Spinal cord (tissue), 10 donors: Measurements from ENCODE around the gene STK10. TPM values are rescaled to one million over a fixed set of nuclear protein-coding genes. Genes with fewer than 3 reads are reported as not detected.

Experiments
- DNase-seq, 6 donors: peaks; one replicate each; pipeline versions ENCODE4 v3.0.0 to v3.0.0-alpha.2; 2013 to 2015; ENCODE audit warnings: low spot score in 6 of 6, low read depth in 4 of 6
- H3K27ac ChIP-seq: one replicate; pipeline ENCODE4 v1.5.1; 2013; ENCODE audit warnings: low read depth, low read length, control low read depth
- H3K27me3 ChIP-seq: one replicate; pipeline ENCODE4 v1.6.1; 2013; ENCODE audit warnings: low read length; ENCODE audit not compliant: control insufficient read depth, insufficient read depth
- H3K36me3 ChIP-seq: one replicate; pipeline ENCODE4 v1.6.1; 2013; ENCODE audit warnings: low read length; ENCODE audit not compliant: control insufficient read depth, insufficient read depth
- H3K4me1 ChIP-seq: one replicate; pipeline ENCODE4 v1.6.1; 2013; ENCODE audit warnings: low read length; ENCODE audit not compliant: control insufficient read depth, insufficient read depth
- H3K4me3 ChIP-seq: one replicate; pipeline ENCODE4 v1.5.1; 2013; ENCODE audit warnings: low read depth, low read length, control low read depth
- H3K9me3 ChIP-seq: one replicate; pipeline ENCODE4 v1.6.1; 2013; ENCODE audit warnings: low read length; ENCODE audit not compliant: control insufficient read depth, insufficient read depth
- WGBS: methylation state at CpG from one replicate; pipeline ENCODE4 v1.1.5; 2013; ENCODE audit warnings: missing lambda C conversion rate; ENCODE audit not compliant: insufficient coverage; 5-methylcytosine and 5-hydroxymethylcytosine counted together
- polyA plus RNA-seq, 2 donors: library from polyadenylated mRNA; unstranded; fragments of 120-200 nt; gene quantifications; one replicate each; pipeline ENCODE4 v1.2.1, GENCODE V29; 2013; ENCODE audit not compliant: insufficient read length in 2 of 2
- total RNA-seq, 2 donors: library from RNA; depleted of rRNA in 1 of 2; stranded (reverse); fragments of 120-200 nt in 1 of 2; fragments of >200 nt in 1 of 2; gene quantifications; one replicate each; pipeline versions ENCODE4 v1.2.3 to v1.2.4, GENCODE V29; 2013 to 2014
- donor health status: healthy.

The STK10 gene
- total and polyA plus RNA-seq, 4 donors = 14.7 to 25.8 (median 16.5) TPM

DNA sequence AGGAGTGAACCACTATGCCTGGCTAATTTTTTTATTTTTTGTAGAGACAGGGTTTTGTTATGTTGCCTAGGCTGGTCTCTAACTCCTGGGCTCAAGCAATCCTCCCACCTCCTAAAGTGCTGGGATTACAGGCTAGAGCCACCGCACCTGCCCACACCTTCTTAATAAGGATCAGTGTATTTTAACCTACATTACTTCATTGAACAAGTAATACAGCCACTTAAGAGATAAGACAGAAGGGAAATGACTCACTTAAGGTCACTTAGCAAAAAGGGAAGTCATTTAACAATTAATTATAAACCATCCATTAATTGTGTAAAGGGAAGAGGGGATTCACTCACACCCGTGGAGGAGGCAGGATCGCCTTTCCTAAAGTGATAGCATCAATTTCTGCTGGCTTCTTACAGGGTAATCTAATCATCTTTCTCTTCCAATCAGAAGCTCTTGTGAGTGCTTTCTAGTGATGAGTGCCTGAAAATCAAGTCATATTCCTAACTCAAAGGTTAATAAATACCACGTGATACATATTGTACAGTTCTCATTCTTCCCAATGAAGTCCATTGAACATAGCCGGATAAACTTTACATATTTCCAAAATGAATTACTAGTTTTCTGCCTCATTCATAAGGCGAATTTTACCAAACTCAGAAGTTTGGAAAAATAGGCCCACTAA lies 185.0 kb downstream of the STK10 start:
- H3K27me3 ChIP-seq = no peaks in the 10 kb centered on the region
- H3K9me3 ChIP-seq = no peaks in the 10 kb centered on the region
- H3K36me3 ChIP-seq = no peaks in the 10 kb centered on the region
- WGBS = 94% methylated on average over 3 of the region's 6 CpGs
- H3K27ac ChIP-seq = no peak overlapping the region
- H3K4me3 ChIP-seq = no peak overlapping the region
- H3K4me1 ChIP-seq = peaks cover 11% of the 10 kb centered on the region
- no peak for DNase-seq

DNA sequence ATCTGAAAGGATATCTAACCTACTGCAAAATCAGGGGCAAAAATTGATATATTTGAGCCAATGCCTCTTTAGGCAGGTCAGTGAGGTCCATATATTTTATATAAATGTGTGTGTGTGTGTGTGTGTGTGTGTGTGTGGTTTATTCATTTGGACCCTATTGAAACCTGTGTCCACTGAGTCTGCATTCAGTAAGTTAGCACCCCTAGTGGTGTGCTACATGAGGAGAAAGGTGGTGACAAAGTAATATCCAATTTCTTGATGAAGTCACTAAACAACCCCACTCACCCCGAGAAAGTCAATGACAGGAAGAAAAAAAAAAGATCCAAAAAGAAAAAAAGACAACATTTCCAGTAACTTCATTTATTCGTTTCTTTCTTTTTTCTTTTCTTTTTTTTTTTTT lies 185.7 kb downstream of the STK10 start:
- Histone ChIP-seq H3K27me3 (no peaks in the 10 kb centered on the region), H3K9me3 (no peaks in the 10 kb centered on the region), H3K27ac (no peak overlapping the region), H3K4me1 (peaks cover 7% of the 10 kb centered on the region), H3K36me3 (no peaks in the 10 kb centered on the region), H3K4me3 (no peak overlapping the region)
- DNase-seq = peak in 1 of 6 donors; percentile 51
- WGBS = no CpG with 5 or more reads among the region's 2 CpGs

DNA sequence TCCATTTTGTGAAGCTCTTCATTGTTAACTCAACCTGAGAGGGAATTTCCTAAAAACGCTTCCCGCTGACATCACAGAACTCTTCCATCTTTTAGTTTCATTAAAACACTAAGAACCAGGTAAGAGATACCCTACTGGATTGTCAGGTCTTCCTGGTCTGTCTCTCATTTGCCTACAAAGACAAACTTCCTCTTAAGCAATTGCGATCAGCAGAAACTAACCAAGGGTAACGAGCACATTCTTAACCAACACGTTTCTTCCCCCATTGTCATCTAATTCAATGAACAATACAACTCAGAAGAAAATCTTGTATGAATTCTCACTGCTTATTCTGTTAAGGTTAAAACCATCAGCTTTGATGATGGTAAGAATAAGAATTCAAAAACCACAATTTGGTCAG lies 188.1 kb downstream of the STK10 start:
- Histone ChIP-seq H3K9me3 (no peaks in the 10 kb centered on the region), H3K27ac (no peak overlapping the region), H3K27me3 (no peaks in the 10 kb centered on the region), H3K4me1 (no peaks in the 10 kb centered on the region), H3K4me3 (no peak overlapping the region), H3K36me3 (no peaks in the 10 kb centered on the region)
- DNase-seq = no peak
- WGBS = 80% methylated on average over 4 of the region's 5 CpGs

DNA sequence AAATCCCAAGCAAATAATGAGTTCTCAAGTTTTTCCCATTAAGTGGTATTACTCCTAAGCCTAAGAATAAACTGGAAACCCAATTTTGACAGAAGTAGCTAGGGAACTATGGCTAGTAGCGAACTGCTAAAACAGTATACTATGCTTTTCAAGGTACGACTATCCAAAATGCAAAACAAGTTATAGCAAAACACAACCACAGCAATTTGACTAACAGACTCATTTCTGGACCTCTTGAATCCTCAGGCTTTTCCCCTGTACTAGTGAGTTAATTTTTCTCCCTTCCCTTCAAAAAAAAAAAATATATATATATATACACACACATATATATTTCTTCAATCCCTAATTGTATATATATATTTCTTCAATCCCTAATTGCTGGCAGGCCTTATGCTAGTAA lies 188.9 kb downstream of the STK10 start:
- H3K27me3 ChIP-seq = no peaks in the 10 kb centered on the region
- no peaks in the 10 kb centered on the region for H3K4me1 ChIP-seq
- H3K4me3 ChIP-seq = no peak overlapping the region
- H3K36me3 ChIP-seq = no peaks in the 10 kb centered on the region
- no peak overlapping the region for H3K27ac ChIP-seq
- WGBS = 86% methylated on average over 2 of the region's 2 CpGs
- DNase-seq = no peak
- no peaks in the 10 kb centered on the region for H3K9me3 ChIP-seq

DNA sequence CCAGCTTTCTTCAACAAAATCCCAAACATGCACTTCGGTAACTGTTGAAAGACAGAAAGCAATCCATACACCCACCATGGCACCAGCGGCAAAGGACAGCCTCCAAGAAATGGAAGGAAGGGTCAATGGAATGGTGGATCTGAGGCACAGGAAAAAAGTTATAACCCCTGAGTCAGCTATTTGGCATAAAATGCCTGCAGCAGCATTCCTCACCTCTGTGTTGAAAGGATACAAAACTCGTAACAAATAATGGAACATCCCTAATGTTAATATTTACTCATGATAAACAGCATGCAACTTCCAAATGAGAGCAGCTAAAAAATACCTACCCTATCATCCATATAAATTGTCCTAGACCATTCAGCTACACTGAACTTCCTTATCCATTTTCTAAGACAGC lies 191.0 kb downstream of the STK10 start:
- Histone ChIP-seq H3K36me3 (no peaks in the 10 kb centered on the region), H3K4me3 (no peak overlapping the region), H3K9me3 (no peaks in the 10 kb centered on the region), H3K27ac (no peak overlapping the region), H3K27me3 (no peaks in the 10 kb centered on the region), H3K4me1 (no peaks in the 10 kb centered on the region)
- no CpG with 5 or more reads among the region's 3 CpGs for WGBS
- no peak for DNase-seq

DNA sequence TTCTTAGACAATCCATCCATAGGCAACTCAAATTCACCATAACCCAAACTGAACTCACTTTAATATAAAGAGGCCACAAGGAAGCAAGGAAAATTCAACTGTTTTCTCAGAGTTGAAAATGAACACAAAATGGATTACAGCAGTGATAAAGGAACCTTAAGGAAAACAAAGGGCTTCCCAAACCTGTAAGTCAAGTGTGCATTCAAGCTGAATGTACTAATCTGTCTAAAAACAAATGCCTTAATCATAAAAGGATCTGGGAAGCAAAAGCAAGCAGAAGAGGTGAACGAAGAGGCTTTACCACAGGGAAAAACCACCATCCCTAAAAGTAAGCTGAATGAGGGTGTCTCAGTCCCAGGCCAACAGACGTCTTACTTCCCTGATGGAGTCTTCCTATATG lies 195.2 kb downstream of the STK10 start:
- no peak overlapping the region for H3K27ac ChIP-seq
- WGBS = no CpG with 5 or more reads among the region's 2 CpGs
- no peaks in the 10 kb centered on the region for H3K36me3 ChIP-seq
- no peak overlapping the region for H3K4me3 ChIP-seq
- DNase-seq = no peak
- no peaks in the 10 kb centered on the region for H3K9me3 ChIP-seq
- H3K27me3 ChIP-seq = no peaks in the 10 kb centered on the region
- no peaks in the 10 kb centered on the region for H3K4me1 ChIP-seq

DNA sequence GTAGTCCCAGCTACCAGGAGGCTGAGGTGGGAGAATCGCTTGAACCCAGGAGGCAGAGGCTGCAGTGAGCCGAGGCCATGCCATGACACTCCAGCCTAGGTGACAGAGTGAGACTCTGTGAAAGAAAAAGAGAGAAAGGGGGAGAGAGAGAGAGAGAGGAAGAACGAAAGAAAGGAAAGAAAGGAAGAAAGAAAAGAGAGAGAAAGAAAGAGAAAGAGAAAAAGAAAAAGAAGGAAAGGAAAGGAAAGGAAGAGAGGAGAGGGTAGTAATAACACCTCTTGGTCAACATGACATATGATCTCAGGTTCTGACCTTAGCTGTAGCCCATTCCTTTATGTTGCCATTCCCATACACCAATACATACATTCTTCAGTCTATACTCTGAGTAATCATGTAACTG lies 195.7 kb downstream of the STK10 start:
- Histone ChIP-seq H3K27me3 (no peaks in the 10 kb centered on the region), H3K27ac (no peak overlapping the region), H3K4me1 (no peaks in the 10 kb centered on the region), H3K36me3 (no peaks in the 10 kb centered on the region), H3K9me3 (no peaks in the 10 kb centered on the region), H3K4me3 (no peak overlapping the region)
- no peak for DNase-seq
- 91% methylated on average over 3 of the region's 3 CpGs for WGBS

Other genes with a start within 250 kb of the STK10 start
- 100 to 1,000 TPM in 1 of 2 donors, 10 to 100 TPM in 1; 81.9 to 135 TPM for gene FBXW11, start 181.6 kb downstream of the STK10 start, total RNA-seq
- gene FBXW11, start 181.6 kb downstream of the STK10 start, polyA plus RNA-seq = 10 to 100 TPM; 72.1 to 92.3 TPM
- gene EFCAB9, start 5.9 kb upstream of the STK10 start, total RNA-seq = not detected
- not detected for gene EFCAB9, start 5.9 kb upstream of the STK10 start, polyA plus RNA-seq
- gene UBTD2, start 95.5 kb upstream of the STK10 start, total RNA-seq = 10 to 100 TPM; 37.7 to 46.9 TPM
- 10 to 100 TPM; 41.8 to 54.0 TPM for gene UBTD2, start 95.5 kb upstream of the STK10 start, polyA plus RNA-seq